Transverse colon (tissue), 4 donors: ENCODE data around the gene GMEB2. TPM values are rescaled to one million over a fixed set of nuclear protein-coding genes. Genes with fewer than 3 reads are reported as not detected.

ENCODE experiments used
- DNase-seq: peaks from one replicate; pipeline ENCODE4 v3.0.0-alpha.2; 2019
- H3K27ac ChIP-seq, 4 donors: fragments of 200-600 bp; sonication (generic); 2 replicates each; pipeline ENCODE4 v1.5.1; 2016 to 2018; ENCODE audit warnings: inconsistent platforms in 4 of 4
- H3K27me3 ChIP-seq: fragments of 200-600 bp; sonication (generic); 2 replicates; pipeline ENCODE4 v1.5.1; 2017; ENCODE audit warnings: inconsistent platforms
- H3K36me3 ChIP-seq, 4 donors: fragments of 200-600 bp; sonication (generic); 2 replicates each; pipeline ENCODE4 v1.5.1; 2017 to 2019; ENCODE audit warnings: inconsistent platforms in 4 of 4
- H3K4me1 ChIP-seq, 4 donors: fragments of 200-600 bp; sonication (generic); 2 replicates each; pipeline ENCODE4 v1.5.1; 2017 to 2020; ENCODE audit warnings: inconsistent platforms in 4 of 4
- H3K4me3 ChIP-seq, 4 donors: fragments of 200-600 bp; sonication (generic); 1 replicate in 1 of 4; 2 replicates in 3 of 4; pipeline versions ENCODE4 v1.5.1 to v1.6.1; 2017 to 2019; ENCODE audit warnings: inconsistent platforms in 4 of 4
- H3K9me3 ChIP-seq, 2 donors: fragments of 200-600 bp; sonication (generic); 2 replicates each; pipeline ENCODE4 v1.5.1; 2017 to 2019; ENCODE audit warnings: inconsistent platforms in 2 of 2
- EP300 ChIP-seq: sonication (generic); formaldehyde crosslinking; IDR thresholded peaks from one replicate; pipeline ENCODE4 v1.6.1; 2017; ENCODE audit warnings: antibody characterized with exemption, low read depth
- POLR2A ChIP-seq: fragments of 450-650 bp; IDR thresholded peaks from one replicate; pipeline ENCODE4 v1.6.1; 2016; ENCODE audit warnings: antibody characterized with exemption, mild to moderate bottlenecking, moderate library complexity
- POLR2AphosphoS5 ChIP-seq, 3 donors: sonication (generic); formaldehyde crosslinking; IDR thresholded peaks; one replicate each; pipeline ENCODE4 v1.6.1; 2016; ENCODE audit warnings: antibody characterized with exemption in 3 of 3
- WGBS, 2 donors: methylation state at CpG; one replicate each; pipeline ENCODE4 v1.1.5; 2018; ENCODE audit warnings: low coverage in 1 of 2; 5-methylcytosine and 5-hydroxymethylcytosine counted together
- in situ Hi-C, 4 donors: fragments of 200-750 bp; cut with MboI; loops; one replicate each; pipeline versions ENCODE4 v1.15.0 to v1.15.1; 2017; ENCODE audit warnings: low sequenced_read_pairs in 3 of 4, low pct_ligation_motif_present in 1 of 4, low pct_unique_long_range_greater_than_20kb in 1 of 4
- intact Hi-C: fragments of 100-400 bp; cut with DNase I; formaldehyde crosslinking; loops from one replicate; pipeline ENCODE4 v1.15.1; 2023; ENCODE audit warnings: low total_unique reads
- total RNA-seq, 4 donors: library from RNA; depleted of rRNA; stranded (reverse); fragments of >200 nt; gene quantifications; one replicate each; pipeline ENCODE4 v1.1.0, GENCODE V29; 2016
- TF ChIP-seq, protein P1 (sequence below), 5 experiments: fragments of 200-600 bp in 3 of 5; fragments of 450-650 bp in 2 of 5; sonication (generic) in 3 of 5; IDR thresholded peaks; 1 replicate in 2 of 5; 2 replicates in 3 of 5; pipeline ENCODE4 v1.5.1; 2016 to 2017; ENCODE audit warnings: antibody characterized with exemption in 5 of 5, inconsistent platforms in 3 of 5, mild to moderate bottlenecking in 2 of 5, moderate library complexity in 1 of 5

The GMEB2 gene
- total RNA-seq, 4 donors from 2014 or later, result 9.0 to 20.3 (median 13.5) TPM

- TF ChIP-seq POLR2AphosphoS5 (IDR thresholded peaks at IDR 0.05) (no peak), EP300 (no peak), POLR2A (no peak)
- TF ChIP-seq, protein P1, sequence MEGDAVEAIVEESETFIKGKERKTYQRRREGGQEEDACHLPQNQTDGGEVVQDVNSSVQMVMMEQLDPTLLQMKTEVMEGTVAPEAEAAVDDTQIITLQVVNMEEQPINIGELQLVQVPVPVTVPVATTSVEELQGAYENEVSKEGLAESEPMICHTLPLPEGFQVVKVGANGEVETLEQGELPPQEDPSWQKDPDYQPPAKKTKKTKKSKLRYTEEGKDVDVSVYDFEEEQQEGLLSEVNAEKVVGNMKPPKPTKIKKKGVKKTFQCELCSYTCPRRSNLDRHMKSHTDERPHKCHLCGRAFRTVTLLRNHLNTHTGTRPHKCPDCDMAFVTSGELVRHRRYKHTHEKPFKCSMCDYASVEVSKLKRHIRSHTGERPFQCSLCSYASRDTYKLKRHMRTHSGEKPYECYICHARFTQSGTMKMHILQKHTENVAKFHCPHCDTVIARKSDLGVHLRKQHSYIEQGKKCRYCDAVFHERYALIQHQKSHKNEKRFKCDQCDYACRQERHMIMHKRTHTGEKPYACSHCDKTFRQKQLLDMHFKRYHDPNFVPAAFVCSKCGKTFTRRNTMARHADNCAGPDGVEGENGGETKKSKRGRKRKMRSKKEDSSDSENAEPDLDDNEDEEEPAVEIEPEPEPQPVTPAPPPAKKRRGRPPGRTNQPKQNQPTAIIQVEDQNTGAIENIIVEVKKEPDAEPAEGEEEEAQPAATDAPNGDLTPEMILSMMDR (IDR thresholded peaks at IDR 0.05), result no peak
- Histone ChIP-seq H3K27ac (no peak overlapping the region), H3K9me3 (no peaks in the 10 kb centered on the region), H3K4me1 (peaks cover 0 to 7% (median 5%) of the 10 kb centered on the region in 4 donors), H3K27me3 (peaks cover 24% of the 10 kb centered on the region), H3K4me3 (no peak overlapping the region), H3K36me3 (no peaks in the 10 kb centered on the region)
- no peak for DNase-seq
- whole genome bisulfite sequencing, 2 donors, result 40 to 70% methylated on average over 1 to 19 of the region's 19 CpGs
- intact Hi-C loops, result no loop called here
- in situ Hi-C loops, result no loop called here
Observed at GRCh38 chr20:63579017-63579694, 47.7 kb downstream of the GMEB2 start.

- in situ Hi-C loops, result no loop called here
- intact Hi-C loops, result no loop called here
- H3K27me3 ChIP-seq, result peaks cover 24% of the 10 kb centered on the region
- WGBS, 2 donors, result 70 to 78% methylated on average over 11 to 26 of the region's 26 CpGs
- H3K36me3 ChIP-seq, result no peaks in the 10 kb centered on the region
- no peak overlapping the region for H3K4me3 ChIP-seq
- H3K4me1 ChIP-seq, result peaks cover 2 to 10% (median 7%) of the 10 kb centered on the region in 4 donors
- no peaks in the 10 kb centered on the region for H3K9me3 ChIP-seq
- H3K27ac ChIP-seq, result no peak overlapping the region
- no peak for TF ChIP-seq EP300
- TF ChIP-seq, protein P1 (IDR thresholded peaks at IDR 0.05), result peak in 1 of 5 experiments; percentile 17
- DNase-seq, result no peak
Observed at GRCh38 chr20:63578224-63579016, 48.5 kb downstream of the GMEB2 start.

DNA sequence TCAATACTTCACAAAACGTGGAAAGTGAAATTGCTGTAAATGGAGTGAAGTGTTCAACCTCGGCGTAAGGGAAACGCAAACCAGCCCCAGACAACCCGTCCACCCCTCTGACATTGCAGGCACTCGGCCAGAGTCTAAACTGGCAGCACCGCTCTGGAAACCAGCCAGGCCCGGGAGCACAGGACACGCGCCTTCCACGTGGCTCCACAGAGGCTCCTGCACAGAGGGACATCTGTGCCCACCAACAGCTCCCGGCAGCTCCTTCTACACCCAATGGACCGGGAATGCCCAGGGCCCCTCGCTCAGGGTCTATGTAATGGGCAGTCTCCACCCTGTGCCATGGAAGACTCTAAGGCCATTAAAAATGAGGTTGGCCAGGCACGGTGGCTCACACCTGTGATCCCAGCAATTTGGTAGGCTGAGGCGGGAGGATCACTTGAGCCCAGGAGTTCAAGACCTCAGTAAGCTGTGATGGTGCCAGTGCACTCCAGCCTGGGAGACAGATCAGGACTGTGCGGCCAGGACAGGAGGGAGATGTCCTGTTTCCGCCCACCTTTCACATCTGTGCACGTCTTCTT is 49.5 kb downstream of the GMEB2 start:
- Histone ChIP-seq H3K4me1 (peaks cover 6 to 18% (median 16%) of the 10 kb centered on the region in 4 donors), H3K4me3 (no peak overlapping the region), H3K36me3 (no peaks in the 10 kb centered on the region), H3K27ac (no peak overlapping the region), H3K9me3 (no peaks in the 10 kb centered on the region), H3K27me3 (peaks cover 24% of the 10 kb centered on the region)
- intact Hi-C loops, result no loop called here
- WGBS, 2 donors, result 65 to 79% methylated on average over 6 to 19 of the region's 19 CpGs
- TF ChIP-seq EP300, result no peak
- TF ChIP-seq, protein P1 (IDR thresholded peaks at IDR 0.05), result no peak
- TF ChIP-seq POLR2A, result no peak
- no peak for TF ChIP-seq POLR2AphosphoS5 (IDR thresholded peaks at IDR 0.05)
- peak; percentile 64 for DNase-seq
- in situ Hi-C loops, result no loop called here

GRCh38 chr20:63576311-63576710 is 50.6 kb downstream of the GMEB2 start:
- no peaks in the 10 kb centered on the region for H3K36me3 ChIP-seq
- TF ChIP-seq POLR2A (no peak), POLR2AphosphoS5 (IDR thresholded peaks at IDR 0.05) (no peak), EP300 (no peak)
- TF ChIP-seq, protein P1 (IDR thresholded peaks at IDR 0.05), result no peak
- no peak for DNase-seq
- no peaks in the 10 kb centered on the region for H3K9me3 ChIP-seq
- H3K4me3 ChIP-seq, result no peak overlapping the region
- WGBS, 2 donors, result 79 to 81% methylated on average over 7 of the region's 7 CpGs
- intact Hi-C loops (no loop called here), in situ Hi-C loops (no loop called here)
- peaks cover 6 to 18% (median 16%) of the 10 kb centered on the region in 4 donors for H3K4me1 ChIP-seq
- no peak overlapping the region for H3K27ac ChIP-seq
- H3K27me3 ChIP-seq, result peaks cover 24% of the 10 kb centered on the region
